GM19240 (cell line): ENCODE results near the gene MFSD2B.
"Not testable (repeated sequence)": the region's sequence is repeated elsewhere in the genome, so short reads cannot be mapped to it uniquely, and the experiment has no call there.

Experiments used
- DNase-seq: peaks from one replicate; pipeline ENCODE4 v3.0.0; 2011; ENCODE audit warnings: low spot score; ENCODE audit not compliant: insufficient read length

Gene MFSD2B

GRCh38 chr2:24009680-24010476, at the start of gene MFSD2B:
Gene MFSD2B, plus strand, starts transcription at chr2:24010085. Its CDS starts 12 bp downstream, at chr2:24010097.
- DNase-seq: no peak

GRCh38 chr2:23967846-23968245, 42.0 kb upstream of the MFSD2B start:
- DNase-seq: no peak

GRCh38 chr2:23976883-23977282, 33.0 kb upstream of the MFSD2B start:
- no peak for DNase-seq

- DNase-seq: no peak
Measured at GRCh38 chr2:23988371-23988770, 21.5 kb upstream of the MFSD2B start.

- no peak for DNase-seq
Measured at GRCh38 chr2:23992931-23993330, 17.0 kb upstream of the MFSD2B start.

- no peak for DNase-seq
Measured at GRCh38 chr2:23993736-23994269, 16.1 kb upstream of the MFSD2B start.

- no peak for DNase-seq
Measured at GRCh38 chr2:23994567-23994966, 15.3 kb upstream of the MFSD2B start.

- DNase-seq: no peak
Measured at GRCh38 chr2:24007693-24008092, 2.2 kb upstream of the MFSD2B start.

GRCh38 chr2:24008672-24009366, 1.1 kb upstream of the MFSD2B start:
- no peak for DNase-seq

- DNase-seq: no peak
Measured at GRCh38 chr2:24009367-24009679, 562 bp upstream of the MFSD2B start.

- DNase-seq: no peak
Measured at GRCh38 chr2:24010477-24011249, 778 bp downstream of the MFSD2B start.

GRCh38 chr2:24011250-24012104, 1.6 kb downstream of the MFSD2B start:
- no peak for DNase-seq

- DNase-seq: no peak
Measured at GRCh38 chr2:24012521-24013188, 2.8 kb downstream of the MFSD2B start.

GRCh38 chr2:24014902-24015301, 5.0 kb downstream of the MFSD2B start:
- not testable (repeated sequence) for DNase-seq

GRCh38 chr2:24015562-24016375, 5.9 kb downstream of the MFSD2B start:
- no peak for DNase-seq

- DNase-seq: no peak
Measured at GRCh38 chr2:24016376-24016761, 6.5 kb downstream of the MFSD2B start.

- DNase-seq: no peak
Measured at GRCh38 chr2:24016853-24017703, 7.2 kb downstream of the MFSD2B start.

GRCh38 chr2:24017711-24018110, 7.8 kb downstream of the MFSD2B start:
- DNase-seq: no peak

GRCh38 chr2:24018241-24018640, 8.4 kb downstream of the MFSD2B start:
- DNase-seq: no peak
